Activated CD4-positive, alpha-beta T cell treated with anti-CD3 and anti-CD28 coated beads for 4 hours (primary cell): ENCODE data around the gene LMNTD2.

ENCODE experiments used
- DNase-seq, 2 donors: peaks; one replicate each; pipeline ENCODE4 v3.0.0-alpha.2; 2020

Gene LMNTD2, protein sequence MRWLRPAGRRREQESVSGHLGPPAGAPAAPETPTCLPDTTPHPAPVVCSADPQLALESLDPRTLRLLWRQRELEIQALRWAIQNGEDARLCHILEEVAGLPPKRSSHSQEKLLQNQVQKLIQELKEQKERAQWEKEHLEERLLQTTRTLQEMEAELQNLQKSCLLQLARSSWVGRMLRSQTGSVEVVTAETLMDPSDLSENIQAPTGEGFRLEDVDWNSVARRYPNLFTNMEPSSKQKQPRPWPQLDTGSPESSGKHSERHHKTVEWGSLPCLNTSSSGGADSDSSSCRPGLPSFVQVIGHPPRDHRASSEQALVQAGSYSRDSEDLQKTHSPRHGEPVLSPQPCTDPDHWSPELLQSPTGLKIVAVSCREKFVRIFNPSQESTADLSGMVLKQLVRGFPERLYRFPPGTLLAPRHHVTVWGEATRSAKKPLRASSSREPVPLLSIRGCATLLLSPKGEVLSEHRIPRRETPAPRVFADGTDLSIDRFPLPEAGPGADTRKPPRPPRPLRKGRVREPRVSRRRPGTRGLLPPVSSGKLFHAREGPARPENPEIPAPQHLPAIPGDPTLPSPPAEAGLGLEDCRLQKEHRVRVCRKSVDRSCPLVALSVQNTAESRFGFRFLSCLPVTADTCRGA

DNA sequence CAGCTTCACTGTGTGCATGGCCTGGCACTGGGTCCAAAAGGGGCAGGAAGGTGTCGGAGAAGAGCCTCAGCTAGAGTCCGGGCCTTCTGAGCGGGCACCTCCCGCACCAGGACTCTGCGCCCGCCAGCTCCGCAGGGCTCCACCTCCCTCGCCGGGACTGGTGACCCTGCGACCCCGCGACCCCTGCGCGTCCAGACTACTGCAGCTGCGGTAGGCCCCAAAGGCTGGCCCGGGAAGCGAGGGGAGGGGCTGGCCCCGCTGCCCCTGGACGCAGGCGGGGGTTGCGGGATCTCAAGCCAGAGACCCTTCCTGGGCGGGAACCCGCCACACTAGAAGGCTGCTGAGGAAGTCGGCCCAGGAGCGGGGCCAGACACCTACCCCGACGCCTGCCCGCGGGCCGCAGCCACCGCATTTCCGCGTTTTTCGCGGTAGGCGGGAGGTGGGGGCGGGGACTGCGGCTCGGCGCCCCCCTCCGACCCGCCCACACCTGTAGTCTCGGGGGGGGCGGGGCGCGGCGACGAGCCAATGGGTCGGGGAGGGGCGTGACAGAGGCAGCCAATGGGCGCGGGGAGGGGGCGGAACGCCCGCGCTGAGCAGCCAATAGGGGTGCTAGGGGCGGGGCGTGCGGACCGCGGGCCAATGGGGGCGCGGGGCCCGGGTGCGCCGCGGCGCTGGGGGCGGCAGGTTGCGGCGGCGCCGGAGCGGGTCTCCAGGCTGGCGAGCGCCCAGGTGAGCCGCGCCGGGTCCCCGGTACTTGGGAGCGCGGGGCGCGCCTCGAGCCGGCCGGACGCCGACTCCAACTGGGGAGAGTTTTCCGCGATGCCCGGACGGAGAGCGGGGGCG is at the start of gene LMNTD2, which contains the start of gene RASSF7:
LMNTD2 (minus strand) TSS at position 434 of the 843 bp plus-strand sequence; CDS start at position 412, 22 bp downstream.
RASSF7 (plus strand) TSS at position 666 of the 843 bp plus-strand sequence. CDS start 799 bp downstream, outside the sequence.
- DNase-seq: peak; percentile 98

DNA sequence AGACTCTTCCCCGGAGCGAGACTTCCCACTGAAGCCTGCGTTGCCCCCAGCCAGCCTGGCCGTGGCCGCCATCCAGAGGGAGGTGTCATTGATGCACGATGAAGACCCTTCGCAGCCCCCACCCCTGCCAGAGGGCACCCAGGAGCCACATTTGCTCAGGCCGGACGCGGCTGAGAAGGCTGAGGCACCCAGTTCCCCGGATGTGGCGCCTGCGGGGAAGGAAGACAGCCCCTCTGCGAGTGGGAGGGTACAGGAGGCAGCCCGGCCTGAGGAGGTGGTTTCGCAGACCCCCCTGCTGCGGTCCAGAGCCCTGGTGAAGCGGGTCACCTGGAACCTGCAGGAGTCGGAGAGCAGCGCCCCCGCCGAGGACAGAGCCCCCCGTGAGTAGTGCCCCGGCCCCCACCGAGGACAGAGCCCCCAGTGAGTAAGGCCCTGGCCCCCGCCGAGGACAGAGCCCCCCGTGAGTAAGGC is 48.8 kb upstream of the LMNTD2 start:
- no peak for DNase-seq

DNA sequence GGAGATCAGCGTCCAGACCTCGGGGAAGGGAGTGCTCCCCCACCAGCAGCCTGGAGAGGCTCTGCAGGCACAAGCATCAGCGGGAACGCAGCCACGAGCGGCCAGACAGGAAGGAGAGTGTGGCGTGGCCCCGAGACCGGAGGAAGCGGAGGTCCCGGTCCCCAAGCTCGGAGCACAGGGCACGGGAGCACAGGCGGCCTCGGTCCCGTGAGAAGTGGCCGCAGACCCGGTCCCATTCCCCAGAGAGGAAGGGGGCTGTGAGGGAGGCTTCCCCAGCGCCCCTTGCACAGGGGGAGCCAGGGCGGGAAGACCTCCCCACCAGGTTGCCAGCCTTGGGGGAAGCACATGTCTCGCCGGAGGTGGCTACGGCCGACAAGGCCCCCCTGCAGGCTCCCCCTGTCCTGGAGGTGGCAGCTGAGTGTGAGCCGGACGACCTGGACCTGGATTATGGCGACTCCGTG is 48.3 kb upstream of the LMNTD2 start:
- DNase-seq: no peak

DNA sequence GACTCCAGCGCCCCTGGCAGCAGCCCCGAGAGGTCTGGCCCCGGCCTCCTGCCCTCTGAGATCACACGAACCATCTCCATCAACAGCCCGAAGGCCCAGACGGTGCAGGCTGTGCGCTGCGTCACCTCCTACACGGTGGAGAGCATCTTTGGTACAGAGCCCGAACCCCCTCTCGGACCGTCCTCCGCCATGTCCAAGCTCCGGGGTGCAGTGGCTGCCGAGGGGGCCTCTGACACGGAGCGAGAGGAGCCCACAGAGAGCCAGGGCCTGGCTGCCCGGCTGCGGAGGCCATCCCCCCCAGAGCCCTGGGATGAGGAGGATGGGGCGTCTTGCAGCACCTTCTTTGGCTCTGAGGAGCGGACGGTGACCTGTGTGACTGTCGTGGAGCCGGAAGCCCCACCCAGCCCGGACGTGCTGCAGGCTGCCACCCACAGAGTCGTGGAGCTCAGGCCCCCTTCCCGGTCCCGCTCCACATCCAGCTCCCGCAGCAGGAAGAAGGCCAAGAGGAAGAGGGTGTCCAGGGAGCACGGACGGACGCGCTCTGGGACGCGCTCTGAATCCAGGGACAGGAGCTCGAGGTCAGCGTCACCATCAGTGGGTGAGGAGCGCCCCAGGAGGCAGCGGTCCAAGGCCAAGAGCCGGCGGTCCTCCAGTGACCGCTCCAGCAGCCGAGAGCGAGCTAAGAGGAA is 47.6 kb upstream of the LMNTD2 start:
- DNase-seq: no peak

DNA sequence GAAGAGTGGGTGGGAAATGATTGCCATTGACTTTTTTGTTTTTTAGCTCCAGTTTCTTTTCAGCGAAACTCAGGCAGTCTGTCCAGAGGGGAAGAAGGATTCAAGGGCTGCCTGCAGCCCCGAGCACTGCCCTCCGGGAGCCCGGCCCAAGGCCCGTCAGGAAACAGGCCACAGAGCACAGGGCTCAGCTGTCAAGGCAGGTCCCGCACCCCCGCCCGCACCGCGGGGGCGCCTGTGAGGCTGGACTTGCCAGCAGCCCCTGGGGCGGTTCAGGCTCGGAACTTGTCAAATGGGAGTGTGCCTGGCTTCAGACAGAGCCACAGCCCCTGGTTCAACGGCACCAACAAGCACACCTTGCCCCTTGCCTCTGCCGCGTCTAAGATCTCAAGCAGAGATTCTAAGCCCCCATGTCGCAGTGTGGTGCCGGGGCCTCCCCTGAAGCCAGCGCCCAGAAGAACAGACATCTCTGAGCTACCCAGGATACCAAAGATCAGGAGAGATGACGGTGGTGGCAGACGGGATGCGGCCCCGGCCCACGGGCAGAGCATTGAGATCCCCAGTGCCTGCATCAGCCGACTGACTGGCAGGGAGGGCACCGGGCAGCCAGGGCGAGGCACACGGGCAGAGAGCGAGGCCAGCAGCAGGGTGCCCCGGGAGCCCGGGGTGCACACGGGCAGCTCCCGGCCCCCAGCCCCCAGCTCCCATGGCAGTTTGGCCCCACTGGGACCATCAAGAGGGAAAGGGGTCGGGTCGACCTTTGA is 46.7 kb upstream of the LMNTD2 start:
- no peak for DNase-seq

DNA sequence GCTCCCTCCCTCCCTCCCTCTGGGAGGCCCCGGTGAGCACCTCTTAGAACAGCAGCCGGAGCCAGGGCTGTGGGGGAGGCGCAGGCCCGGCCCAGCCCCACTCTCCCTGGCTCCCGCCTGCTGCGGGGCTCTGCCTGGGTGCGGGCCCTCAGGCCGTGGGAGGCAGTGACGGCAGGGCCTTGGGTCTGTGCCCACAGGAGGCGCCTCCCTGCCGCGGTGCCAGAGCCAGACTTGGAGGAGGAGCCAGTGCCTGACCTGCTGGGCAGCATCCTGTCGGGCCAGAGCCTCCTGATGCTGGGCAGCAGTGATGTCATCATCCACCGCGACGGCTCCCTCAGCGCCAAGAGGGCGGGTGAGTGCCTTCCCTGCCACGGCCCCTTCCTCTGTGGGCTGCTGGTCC is 45.7 kb upstream of the LMNTD2 start:
- no peak for DNase-seq

DNA sequence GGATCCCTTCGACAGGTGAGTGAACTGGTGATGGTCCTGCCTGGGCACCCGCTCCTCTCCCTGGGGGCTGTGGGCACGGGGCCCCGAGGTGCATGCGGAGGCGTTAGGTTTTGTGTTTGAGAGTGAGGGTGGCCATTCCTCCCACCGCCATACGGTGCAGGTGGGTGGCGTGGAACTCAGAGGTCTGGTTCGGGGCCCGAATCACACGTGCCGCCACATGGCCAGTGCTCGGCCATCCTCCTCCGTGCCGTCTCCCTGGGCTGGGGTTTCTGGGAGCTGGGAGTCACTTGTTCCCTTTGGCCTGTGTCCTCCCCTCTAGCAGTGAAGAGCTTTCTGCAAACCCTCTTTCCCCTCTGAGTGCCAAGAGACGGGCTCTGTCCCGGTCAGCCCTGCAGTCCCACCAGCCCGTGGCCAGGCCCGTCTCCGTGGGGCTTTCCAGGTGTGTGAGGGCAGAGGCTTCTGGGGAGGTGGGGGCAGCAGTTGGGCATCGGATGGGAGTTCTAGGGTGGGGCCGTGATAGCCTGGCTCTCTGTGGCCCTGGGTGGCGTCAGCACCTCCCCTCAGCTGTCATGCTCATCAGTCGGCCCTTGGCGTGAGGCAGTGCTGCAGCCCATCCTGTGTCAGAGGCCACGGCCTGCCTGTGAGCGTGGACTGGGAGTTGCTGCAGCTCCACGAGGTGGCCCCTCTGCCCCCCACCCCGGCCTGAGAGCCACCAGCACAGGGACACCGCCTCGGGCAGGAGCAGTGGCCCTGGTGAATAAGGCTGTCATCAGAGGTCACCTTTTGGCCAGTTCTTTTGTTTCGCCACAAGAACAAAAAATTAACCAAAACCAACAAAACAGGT is 45.0 kb upstream of the LMNTD2 start:
- no peak for DNase-seq

DNA sequence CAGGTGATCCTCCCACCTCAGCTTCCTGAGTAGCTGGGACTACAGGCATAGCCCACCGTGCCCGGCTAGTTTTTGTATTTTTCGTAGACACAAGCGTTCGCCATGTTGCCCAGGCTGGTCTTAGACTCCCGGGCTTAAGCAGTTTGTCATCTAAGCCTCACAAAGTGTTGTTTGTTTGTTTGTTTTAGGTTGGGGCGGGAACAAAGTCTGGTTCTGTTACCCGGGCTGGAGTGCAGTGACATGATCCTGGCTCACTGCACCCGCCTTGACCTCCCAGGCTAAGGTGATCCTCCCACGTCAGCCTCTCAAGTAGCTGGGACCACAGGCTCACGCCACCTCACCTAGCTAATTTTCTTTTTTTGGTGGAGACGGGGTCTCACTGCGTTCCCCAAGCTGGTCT is 42.6 kb upstream of the LMNTD2 start:
- no peak for DNase-seq

DNA sequence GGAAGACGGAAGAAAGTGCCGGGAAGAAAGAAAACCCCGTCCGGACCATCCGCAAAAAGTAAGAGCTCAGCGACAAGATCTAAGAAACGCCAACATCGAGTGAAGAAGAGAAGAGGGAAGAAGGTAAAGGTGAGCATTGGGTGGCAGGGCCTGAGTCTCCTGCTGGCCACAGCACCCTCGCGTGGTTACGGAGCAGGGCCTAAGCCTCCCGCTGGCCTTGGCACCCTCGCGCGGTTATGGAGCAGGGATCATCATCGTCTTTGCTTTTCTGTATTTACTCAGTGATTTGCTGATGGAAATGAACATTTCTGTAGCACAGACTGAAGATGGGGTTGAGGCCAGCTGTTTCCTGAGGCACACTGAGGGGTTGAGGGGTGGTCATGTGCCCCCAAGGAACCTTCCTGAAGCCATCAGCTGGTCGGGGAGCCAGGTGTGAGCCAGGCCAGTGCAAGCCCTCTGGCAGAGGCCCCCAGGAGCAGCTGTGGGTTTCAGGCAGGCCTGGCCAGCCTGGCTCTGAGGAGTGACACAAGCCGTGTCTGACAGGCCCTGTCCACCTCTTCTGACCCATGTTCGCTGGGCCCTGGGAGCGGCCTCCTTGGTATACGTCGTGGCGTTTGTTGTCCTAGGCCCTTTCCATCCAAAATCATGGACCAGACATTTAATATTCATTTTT is 41.2 kb upstream of the LMNTD2 start:
- no peak for DNase-seq

DNA sequence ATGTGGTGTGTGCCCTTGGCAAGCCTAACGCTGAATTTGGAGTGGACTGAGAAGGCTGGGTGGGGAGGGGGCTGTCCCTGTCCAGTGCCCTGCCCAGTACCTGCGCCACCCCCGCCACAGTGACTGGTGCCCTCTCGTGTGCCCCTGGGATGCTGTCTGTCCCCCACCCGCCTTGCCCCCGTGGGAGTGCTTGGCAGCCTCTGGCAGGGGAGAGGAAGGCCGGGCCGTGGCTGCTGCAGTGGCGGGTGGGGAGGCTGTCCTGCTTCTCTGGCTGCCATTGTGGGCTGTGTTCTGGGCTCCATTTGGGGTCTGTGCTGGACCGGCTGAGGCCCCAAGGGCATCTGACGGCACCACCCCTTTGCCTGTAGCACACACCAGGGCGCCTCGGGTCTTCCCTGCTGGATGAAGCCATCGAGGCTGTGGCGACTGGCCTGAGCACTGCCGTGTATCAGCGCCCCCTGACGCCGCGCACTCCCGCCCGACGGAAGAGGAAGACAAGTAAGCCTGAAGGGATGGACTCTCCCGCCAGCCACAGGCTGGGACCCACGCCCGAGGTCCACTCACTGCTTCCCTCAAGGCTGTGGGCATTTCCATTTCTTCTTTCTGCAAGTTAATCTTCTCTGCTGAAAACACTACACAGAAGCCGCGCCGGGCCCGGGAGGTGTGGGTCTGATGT is 37.6 kb upstream of the LMNTD2 start:
- no peak for DNase-seq

DNA sequence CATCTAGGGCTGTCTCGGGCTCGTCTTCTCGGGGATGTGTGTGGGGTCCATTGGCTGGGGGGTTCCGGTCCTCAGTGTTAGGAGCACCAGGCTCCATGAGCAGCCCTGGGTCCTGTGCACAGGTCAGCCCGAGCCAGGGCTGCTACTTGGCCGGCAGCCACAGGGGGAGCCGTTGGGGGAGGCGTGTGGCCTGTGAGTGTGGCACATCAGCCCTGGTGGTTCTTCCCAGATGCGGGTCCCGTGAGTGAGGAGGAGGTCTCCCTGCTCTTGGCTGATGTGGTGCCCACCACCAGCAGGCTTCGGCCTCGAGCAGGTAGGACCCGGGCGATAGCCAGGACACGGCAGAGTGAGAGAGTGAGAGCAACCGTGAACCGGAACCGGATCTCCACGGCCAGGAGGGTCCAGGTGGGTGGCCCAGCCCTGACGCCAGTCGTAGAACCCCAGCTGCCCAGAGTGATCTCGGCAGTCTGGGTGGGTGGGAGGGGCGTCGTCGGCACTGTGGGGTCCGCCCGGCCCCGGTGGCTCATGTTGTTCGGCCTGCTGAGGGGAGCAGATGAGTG is 36.7 kb upstream of the LMNTD2 start:
- DNase-seq: no peak

DNA sequence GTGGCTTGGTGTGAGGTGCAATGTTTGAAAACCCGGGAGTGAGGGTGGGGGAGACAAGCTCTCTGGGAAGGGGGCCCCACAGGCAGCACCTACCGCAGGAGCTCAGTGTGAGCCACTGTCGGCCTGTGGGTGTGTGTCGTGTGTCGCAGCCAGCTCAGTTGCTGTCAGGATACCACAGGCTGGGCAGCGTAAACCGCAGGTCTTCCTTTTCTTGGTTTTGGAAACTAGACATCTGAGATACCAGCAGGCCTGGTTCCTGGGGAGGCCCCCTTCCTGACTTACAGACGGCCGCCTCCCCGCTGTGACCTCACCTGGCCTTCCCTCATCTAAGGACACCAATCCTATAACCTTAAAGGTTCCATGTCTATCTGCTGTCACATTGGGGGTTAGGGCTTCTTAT is 35.8 kb upstream of the LMNTD2 start:
- no peak for DNase-seq

DNA sequence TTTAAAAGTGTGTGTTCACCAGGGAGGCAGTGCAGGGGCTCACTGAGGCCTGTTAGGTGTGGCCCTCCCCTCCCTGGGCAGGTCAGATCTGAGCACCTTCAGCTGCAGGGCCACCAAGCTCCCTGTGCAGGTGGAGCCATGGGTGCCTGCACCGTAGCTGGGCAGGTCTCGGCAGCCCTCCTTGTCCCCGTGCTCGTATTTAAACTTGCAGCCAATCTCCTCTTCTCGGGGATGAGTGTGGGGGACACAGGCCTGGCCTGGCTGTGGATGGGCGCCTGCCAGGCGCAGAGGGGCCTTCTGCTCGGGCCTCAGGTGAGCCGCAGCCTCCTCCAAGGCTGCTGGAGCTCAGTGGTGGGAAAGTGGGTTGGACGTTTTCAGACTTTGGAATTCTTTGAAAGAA is 34.9 kb upstream of the LMNTD2 start:
- DNase-seq: no peak

DNA sequence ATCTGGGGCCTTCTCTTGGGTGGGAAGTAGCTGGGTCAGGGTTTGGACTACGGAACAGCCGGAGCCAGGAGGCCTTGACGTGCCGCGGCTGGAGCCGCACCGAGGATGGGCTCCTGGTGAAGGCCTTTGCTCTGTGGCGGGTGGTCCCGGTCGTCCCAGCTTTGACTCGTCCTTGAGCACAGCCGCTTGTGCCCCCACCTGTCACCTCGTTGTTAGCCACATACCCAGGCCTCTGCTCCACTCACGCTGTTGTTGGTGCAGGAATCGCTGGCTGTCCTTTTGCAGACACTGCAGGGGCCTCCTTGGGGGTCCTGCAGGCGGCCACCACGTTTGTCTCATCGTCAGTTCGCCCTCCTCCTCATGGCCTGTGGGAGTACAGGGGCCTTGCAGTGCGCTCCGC is 32.8 kb upstream of the LMNTD2 start:
- DNase-seq: no peak

DNA sequence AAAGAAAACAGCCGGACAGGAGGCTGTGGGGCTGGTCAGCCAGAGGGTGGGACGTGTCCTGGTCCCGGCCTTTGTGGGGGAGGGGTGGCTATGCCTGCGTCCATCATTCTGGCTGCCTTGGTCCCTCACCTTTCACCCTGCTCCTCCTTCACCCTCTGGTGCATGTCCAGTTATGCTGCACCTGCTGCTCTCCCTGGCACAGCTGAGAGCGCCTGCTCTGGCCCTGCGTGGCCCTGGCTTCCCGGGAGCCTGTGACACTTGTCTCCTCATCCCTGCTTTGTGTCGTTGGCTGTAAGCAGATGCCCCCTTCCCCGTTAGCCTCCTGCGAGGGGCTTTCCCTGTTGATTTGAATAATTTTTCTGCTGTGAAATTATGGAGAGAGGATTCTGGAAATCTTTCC is 32.4 kb upstream of the LMNTD2 start:
- DNase-seq: no peak

DNA sequence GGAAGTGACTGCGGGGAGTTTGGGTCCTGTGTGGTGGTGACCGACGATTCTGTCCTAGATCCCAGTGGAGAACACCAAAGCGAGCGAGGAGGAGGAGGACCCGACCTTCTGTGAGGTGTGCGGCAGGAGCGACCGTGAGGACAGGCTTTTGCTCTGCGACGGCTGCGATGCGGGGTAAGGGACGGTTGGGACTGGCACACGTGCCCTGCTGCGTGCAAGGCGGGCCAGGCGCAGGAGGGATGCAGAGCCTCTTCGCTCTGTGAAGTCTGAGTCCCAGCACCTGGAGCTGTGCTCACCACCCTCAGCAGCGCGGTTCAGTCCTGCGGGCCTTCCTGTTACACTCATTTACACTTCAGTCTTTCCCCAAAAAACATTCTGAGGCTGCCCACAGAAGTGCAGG is 32.0 kb upstream of the LMNTD2 start:
- DNase-seq: no peak

DNA sequence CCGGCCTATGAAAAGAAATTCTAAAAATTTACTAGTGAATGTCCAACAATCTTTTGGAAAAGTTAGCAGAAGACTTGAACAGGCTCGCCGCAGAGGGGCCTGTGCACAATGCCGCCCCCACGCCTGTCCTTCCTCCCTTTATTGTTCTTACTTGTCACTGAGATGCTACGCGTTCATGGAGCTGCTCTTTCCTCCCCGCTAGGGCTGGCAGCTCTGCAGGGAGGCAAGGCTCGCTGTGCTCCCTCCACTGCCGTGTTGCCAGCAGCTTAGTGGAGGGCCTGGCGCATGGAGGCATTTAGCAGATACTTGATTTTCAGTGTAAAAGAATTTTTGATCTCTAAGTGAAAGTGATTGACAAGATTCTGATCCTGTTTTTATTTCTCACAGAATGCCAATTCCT is 30.5 kb upstream of the LMNTD2 start:
- DNase-seq: no peak

DNA sequence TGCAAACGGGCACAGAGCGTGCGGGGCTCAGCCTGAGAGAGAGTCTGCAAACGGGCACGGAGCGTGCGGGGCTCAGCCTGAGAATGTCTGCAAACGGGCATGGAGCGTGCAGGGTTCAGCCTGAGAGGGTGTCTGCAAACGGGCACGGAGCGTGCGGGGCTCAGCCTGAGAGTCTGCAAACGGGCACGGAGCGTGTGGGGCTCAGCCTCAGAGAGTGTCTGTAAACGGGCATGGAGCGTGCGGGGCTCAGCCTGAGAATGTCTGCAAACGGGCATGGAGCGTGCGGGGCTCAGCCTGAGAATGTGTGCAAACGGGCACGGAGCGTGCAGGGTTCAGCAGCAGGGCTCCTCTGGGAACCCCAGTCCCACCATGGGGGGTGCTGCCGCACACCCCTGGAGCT is 29.3 kb upstream of the LMNTD2 start:
- no peak for DNase-seq

DNA sequence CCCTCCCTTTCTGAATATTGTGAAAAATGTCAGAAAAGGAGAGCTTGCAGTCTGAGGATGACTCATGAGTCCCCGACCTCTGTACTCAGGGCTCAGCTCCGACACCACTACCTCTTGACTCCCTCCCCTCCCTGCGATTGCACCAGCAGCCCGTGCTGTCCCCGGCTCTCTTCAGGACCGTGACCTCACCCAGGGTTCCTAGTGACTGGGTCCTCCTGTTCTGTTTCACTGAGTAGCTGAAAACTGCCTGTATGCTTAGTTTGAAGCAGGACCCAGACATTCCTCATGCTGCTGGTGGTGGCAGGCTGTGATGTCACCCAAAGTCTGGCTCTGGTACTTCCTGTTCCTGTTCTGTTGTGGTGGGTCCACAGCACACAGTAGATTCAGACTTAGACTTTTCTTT is 27.4 kb upstream of the LMNTD2 start:
- peak; percentile 75 to 78 for DNase-seq
